Right renal pelvis (tissue), 4 donors: ENCODE results near the gene POU2F1. TPM values are rescaled to one million over a fixed set of nuclear protein-coding genes. Genes with fewer than 3 reads are reported as not detected.

Source experiments
- DNase-seq, 4 donors: peaks; one replicate each; pipeline ENCODE4 v3.0.0-alpha.2; 2013; ENCODE audit warnings: low read depth in 4 of 4, low spot score in 3 of 4, missing footprints in 1 of 4
- polyA plus RNA-seq, 4 donors: library from polyadenylated mRNA; unstranded; fragments of 120-200 nt; gene quantifications; one replicate each; pipeline ENCODE4 v1.2.1, GENCODE V29; 2013; ENCODE audit not compliant: insufficient read length in 4 of 4

The POU2F1 gene
- polyA plus RNA-seq, 4 donors: 13.0 to 17.5 (median 16.0) TPM

DNA sequence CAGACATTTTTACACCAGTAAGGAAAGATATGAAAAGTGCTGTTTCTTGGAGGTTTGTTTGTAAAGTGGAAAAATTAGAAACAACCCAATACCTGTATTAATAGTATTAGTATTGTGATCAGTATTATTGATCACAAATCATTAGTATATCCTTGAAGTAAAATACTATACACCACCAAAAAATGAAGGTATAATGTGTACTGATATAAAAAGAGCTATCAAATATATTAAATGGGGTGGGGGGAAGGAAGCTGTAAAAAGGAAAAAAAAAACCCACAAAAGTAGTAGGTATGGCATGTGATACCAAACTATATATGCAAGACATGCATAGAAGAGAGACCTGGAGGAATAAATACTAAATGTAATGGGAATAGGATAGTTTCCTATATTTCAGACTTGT lies 46.3 kb downstream of the POU2F1 start:
- no peak for DNase-seq

GRCh38 chr1:167268347-167268787 lies 47.7 kb downstream of the POU2F1 start:
- no peak for DNase-seq

DNA sequence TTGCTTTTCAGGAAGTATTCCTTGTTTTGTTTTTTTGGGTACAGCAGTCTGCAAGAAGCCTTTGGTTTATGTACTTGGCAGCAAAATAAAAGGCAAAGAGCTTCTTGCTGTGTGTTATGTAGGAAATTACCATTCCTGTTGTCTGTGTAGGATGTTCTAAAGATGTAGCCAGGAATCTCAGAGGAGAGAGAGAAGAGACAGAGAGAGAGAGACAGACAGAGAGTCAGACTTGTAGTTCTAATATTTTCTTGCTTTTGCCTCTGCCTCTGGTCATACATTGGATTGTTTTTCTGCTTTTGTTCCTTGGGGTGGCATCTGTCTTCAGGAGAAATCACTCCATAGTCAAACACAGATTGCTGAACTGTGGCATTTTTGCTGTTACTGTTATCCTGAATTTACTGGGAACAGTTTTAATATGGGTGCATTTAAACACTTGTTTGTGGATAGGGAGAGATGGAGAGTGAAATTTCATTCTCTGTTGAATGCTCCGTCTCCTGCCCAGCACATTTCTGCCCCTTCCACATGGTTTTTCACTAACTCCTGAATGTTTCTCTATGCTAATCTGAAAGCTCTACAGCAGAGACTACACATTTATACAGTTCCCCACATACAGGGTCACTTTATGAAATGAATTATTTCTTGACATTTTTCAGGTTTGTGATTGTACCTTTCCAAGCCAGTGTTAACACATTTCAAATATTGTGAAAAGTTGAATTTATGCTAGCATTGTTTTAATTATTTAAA lies 49.8 kb downstream of the POU2F1 start:
- DNase-seq: no peak

GRCh38 chr1:167272369-167272957 lies 51.8 kb downstream of the POU2F1 start:
- DNase-seq: no peak

- DNase-seq: no peak
These were observed 52.5 kb downstream of the POU2F1 start for GRCh38 chr1:167273027-167273800.

DNA sequence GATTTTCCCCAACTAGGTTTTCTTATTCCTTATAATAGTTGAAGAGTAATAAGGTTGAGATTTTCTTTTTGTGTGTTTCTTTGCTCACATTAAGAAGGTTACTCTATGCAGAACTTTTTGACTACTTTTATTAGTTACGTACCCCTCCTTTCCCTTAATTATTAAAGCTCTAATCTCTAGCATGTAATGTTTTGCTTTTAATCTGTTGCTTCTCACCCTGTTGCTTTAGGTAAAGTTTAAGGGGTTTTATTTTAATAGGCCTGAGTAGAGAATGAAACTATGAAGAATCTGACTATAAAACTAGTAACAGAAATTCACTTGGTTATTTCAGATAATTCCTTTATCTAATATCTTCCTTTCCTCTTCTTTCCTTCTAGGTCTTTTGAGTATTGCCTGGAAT lies 53.4 kb downstream of the POU2F1 start:
- DNase-seq: no peak

DNA sequence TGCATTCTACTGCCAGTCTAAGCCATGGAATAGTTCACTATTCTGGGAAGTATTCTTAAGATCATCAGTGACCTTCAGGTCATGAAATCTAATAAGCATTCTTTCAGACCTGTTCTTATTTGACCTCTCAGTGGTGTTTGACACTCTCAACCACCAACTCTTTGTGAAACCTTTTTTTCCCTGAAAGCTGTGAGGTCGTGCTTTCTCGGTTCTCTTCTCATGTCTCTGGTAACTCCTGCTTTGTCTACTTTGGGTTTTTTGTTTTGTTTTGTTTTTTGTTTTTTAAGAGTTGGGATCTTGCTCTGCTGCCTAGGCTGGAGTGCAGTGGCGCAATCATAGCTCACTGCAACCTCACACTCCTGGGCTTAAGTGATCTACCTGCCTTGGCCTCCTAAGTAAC lies 56.3 kb downstream of the POU2F1 start:
- no peak for DNase-seq

DNA sequence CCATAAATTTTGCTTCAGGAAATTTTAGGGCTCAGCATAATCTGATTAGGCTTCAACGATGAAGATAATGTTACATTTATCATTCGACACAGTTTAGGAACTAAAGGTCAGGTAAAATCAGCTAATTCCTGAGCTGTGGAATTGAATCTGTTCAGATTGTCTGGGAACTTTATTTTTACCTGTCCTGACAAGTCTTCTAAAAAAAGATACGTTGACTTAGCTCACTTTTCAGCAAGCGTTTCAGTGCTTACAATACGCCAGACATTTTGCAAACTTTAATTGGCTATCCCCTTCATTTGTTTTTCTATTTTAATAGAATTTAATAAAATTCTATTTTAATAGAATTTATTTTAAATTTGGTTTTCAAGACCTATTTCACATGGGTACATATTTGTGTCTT lies 57.8 kb downstream of the POU2F1 start:
- DNase-seq: no peak

DNA sequence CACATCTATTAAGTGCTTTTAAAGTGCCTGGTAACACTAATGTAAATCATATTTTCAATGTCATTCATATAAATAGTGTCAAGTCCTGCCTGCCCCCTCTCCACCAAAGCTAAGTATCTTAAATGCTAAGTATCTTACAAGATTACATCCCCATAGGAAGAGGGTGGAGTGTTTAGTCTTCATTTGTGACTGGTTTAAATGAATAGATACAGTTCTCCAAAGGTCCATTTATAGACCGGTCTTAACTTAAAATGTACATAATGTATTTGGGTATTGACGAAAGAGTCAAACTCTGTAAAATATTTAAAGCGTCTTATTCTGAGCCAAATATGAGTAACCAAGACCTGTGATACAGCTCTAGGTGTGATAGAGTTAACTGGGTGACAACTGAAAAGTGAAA lies 60.2 kb downstream of the POU2F1 start:
- DNase-seq: no peak

DNA sequence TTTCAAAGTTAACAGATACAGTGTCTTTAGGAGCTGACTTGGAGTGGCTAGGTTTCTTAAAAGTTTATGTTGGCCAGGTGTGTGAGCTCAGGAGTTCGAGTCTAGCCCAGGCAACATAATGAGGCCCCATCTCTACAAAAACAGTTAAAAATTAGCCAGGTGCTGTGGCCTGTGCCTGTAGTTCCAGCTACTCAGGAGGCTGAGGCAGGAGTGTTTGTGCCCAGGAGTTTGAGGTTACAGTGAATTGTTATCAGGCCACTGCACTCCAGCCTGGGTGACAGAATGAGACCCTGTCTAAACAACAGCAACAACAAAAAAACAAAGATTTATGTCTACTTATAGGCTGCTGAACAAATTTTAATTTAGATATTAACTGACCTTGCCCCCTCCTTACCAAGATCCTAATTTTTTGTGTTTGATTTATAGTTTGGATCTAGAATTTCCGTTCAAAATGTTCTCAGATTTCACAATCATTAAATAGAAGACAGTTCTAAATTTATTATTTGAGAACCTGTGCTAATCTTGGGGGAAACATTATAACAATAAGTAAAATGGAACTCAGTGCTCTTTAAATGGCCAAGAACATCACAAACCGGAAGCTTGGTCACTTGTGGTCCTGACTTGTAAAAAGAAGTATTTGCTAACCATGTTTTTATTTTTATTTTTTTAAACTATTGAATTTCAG lies 67.8 kb downstream of the POU2F1 start:
- DNase-seq: no peak

GRCh38 chr1:167289075-167289442 lies 68.4 kb downstream of the POU2F1 start:
- DNase-seq: no peak

- DNase-seq: no peak
These were observed 69.3 kb downstream of the POU2F1 start for GRCh38 chr1:167289966-167290365.

GRCh38 chr1:167291539-167292185 lies 71.0 kb downstream of the POU2F1 start:
- no peak for DNase-seq

GRCh38 chr1:167292216-167292615 lies 71.5 kb downstream of the POU2F1 start:
- no peak for DNase-seq

- no peak for DNase-seq
These were observed 72.4 kb downstream of the POU2F1 start for GRCh38 chr1:167293057-167293456.

DNA sequence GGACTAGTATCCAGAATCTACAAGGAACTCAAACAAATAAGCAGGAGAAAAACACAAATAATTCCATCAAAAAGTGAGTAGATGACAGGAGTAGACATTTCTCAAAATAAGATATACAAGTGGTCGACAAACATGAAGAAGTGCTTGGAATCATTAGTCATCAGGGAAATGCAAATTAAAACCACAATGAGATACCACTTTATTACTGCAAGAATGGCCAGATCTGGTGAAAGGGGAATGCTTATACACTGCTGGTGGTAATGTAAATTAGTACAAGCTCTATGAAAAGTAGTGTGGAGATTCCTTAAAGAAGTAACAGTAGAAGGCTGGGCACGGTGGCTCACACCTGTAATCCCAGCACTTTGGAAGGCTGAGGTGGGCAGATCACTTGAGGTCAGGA lies 73.8 kb downstream of the POU2F1 start:
- no peak for DNase-seq

- DNase-seq: no peak
These were observed 76.8 kb downstream of the POU2F1 start for GRCh38 chr1:167297222-167298214.

DNA sequence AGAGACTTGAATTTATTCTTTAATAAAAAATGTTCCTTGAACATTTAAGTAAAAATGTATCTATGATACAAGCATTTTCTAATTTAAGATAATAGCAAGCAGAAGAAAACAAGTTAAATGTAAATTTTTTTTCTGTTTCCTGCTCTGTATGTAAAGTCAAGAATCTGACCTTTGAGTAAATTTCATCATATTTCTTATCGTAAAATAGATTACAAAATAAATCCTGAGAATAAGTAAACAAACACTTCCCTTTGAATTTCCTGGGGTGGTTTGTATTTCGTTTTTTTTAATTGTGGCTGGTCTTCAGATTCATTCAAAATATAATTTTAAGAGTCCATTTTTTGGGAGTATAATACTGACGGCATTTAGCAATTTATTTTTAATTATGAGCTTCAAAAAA lies 77.6 kb downstream of the POU2F1 start:
- no peak for DNase-seq

- DNase-seq: no peak
These were observed 80.7 kb downstream of the POU2F1 start for GRCh38 chr1:167301355-167301754.
